NB4 (cell line): Measurements from ENCODE around the gene RSRC1.

Experiments used
- CTCF ChIP-seq: IDR thresholded peaks from one replicate; pipeline ENCODE4 v1.5.1; 2012; ENCODE audit warnings: low read depth, low read length
- MAX ChIP-seq: IDR thresholded peaks from 2 replicates; pipeline ENCODE4 v1.6.1; 2011; ENCODE audit warnings: low read depth, low read length
- MYC ChIP-seq: IDR thresholded peaks from 2 replicates; pipeline ENCODE4 v1.6.1; 2011; ENCODE audit warnings: low read depth, low read length
- POLR2A ChIP-seq: IDR thresholded peaks from 2 replicates; pipeline ENCODE4 v1.6.1; 2011; ENCODE audit warnings: mild to moderate bottlenecking; ENCODE audit not compliant: insufficient read length; ENCODE audit errors: extremely low read depth

- no peak for TF ChIP-seq POLR2A
- TF ChIP-seq CTCF: no peak
- no peak for TF ChIP-seq MAX
- no peak for TF ChIP-seq MYC
Measured at GRCh38 chr3:158519776-158520175, 409.9 kb downstream of the RSRC1 start.
